ENCODE results near the gene POLR1A.

DNA sequence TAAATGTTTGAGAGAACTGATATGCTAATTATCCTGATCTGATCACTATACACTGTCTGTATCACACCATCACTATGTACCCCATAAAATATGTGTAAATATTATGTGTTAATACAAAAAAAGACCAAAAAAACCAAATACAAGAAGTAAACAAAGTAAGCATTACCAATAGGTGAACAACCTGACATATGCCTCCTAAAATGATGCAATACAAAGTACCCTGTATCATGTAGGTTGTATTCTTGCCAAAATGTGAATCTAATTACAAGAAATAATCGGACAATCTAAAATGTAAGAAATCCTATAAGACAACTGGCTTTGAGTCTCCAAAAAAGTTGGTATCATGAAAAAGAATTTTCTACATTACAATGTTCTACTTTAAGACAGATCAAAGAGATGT, 7.8 kb downstream of the POLR1A start:
- no peak for TF ChIP-seq RAD21 (conservative IDR thresholded peaks at IDR 0.05 in 1 of 2, IDR thresholded peaks at IDR 0.05 in 1 of 2)
- TF ChIP-seq POLR2AphosphoS2 (conservative IDR thresholded peaks at IDR 0.05; ENCODE audit: low read length) = no peak
- no peak for TF ChIP-seq POLR2A (IDR thresholded peaks at IDR 0.05; ENCODE audit: low read length)
- TF ChIP-seq, protein P1, sequence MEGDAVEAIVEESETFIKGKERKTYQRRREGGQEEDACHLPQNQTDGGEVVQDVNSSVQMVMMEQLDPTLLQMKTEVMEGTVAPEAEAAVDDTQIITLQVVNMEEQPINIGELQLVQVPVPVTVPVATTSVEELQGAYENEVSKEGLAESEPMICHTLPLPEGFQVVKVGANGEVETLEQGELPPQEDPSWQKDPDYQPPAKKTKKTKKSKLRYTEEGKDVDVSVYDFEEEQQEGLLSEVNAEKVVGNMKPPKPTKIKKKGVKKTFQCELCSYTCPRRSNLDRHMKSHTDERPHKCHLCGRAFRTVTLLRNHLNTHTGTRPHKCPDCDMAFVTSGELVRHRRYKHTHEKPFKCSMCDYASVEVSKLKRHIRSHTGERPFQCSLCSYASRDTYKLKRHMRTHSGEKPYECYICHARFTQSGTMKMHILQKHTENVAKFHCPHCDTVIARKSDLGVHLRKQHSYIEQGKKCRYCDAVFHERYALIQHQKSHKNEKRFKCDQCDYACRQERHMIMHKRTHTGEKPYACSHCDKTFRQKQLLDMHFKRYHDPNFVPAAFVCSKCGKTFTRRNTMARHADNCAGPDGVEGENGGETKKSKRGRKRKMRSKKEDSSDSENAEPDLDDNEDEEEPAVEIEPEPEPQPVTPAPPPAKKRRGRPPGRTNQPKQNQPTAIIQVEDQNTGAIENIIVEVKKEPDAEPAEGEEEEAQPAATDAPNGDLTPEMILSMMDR (IDR thresholded peaks at IDR 0.05) = no peak
- TF ChIP-seq, protein P2, sequence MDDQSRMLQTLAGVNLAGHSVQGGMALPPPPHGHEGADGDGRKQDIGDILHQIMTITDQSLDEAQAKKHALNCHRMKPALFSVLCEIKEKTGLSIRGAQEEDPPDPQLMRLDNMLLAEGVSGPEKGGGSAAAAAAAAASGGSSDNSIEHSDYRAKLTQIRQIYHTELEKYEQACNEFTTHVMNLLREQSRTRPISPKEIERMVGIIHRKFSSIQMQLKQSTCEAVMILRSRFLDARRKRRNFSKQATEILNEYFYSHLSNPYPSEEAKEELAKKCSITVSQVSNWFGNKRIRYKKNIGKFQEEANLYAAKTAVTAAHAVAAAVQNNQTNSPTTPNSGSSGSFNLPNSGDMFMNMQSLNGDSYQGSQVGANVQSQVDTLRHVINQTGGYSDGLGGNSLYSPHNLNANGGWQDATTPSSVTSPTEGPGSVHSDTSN (IDR thresholded peaks at IDR 0.05) = no peak
- no peak for TF ChIP-seq ESRRA (IDR thresholded peaks at IDR 0.05; ENCODE audit: borderline replicate concordance, low read length)

Data from A549 (cell line).